BLaER1 (cell line): ENCODE data around the gene RAPGEF3.
A peak's percentile ranks its signal among the peaks of the same experiment; 100 is the strongest.

Source experiments
- H3K27ac ChIP-seq: shearing (Covaris generic); formaldehyde crosslinking; 2 replicates; pipeline ENCODE4 v1.8.1; 2022
- H3K27me3 ChIP-seq: shearing (Covaris generic); formaldehyde crosslinking; 2 replicates; pipeline ENCODE4 v1.8.1; 2022
- H3K36me3 ChIP-seq: shearing (Covaris generic); formaldehyde crosslinking; 2 replicates; pipeline ENCODE4 v1.8.1; 2022
- H3K4me1 ChIP-seq: shearing (Covaris generic); formaldehyde crosslinking; 2 replicates; pipeline ENCODE4 v1.8.1; 2022
- H3K4me2 ChIP-seq: shearing (Covaris generic); formaldehyde crosslinking; 2 replicates; pipeline ENCODE4 v1.8.1; 2022
- H3K4me3 ChIP-seq: shearing (Covaris generic); formaldehyde crosslinking; 2 replicates; pipeline ENCODE4 v1.8.1; 2022
- H3K9ac ChIP-seq: shearing (Covaris generic); formaldehyde crosslinking; 2 replicates; pipeline ENCODE4 v1.8.1; 2022
- H3K9me3 ChIP-seq: shearing (Covaris generic); formaldehyde crosslinking; 2 replicates; pipeline ENCODE4 v1.8.1; 2022
- H4K20me1 ChIP-seq: shearing (Covaris generic); formaldehyde crosslinking; 2 replicates; pipeline ENCODE4 v1.8.1; 2022
- Cebpa-rat ChIP-seq: shearing (Covaris generic); IDR thresholded peaks from 2 replicates; pipeline ENCODE4 v1.8.1; 2022

The RAPGEF3 gene

GRCh38 chr12:47752552-47752951 is 6.1 kb downstream of the RAPGEF3 start:
- H3K9ac ChIP-seq = peak overlapping the region; percentile 35; the same call in 1 of the 2 replicates
- no peak overlapping the region for H3K4me3 ChIP-seq
- H3K27me3 ChIP-seq = no peaks in the 10 kb centered on the region
- no peaks in the 10 kb centered on the region for H3K36me3 ChIP-seq
- no peak for TF ChIP-seq Cebpa-rat
- no peaks in the 10 kb centered on the region for H3K9me3 ChIP-seq
- H3K4me1 ChIP-seq = peaks cover 97% of the 10 kb centered on the region
- H3K4me2 ChIP-seq = peak overlapping the region; percentile 97
- H3K27ac ChIP-seq = peak overlapping the region; percentile 72
- no peaks in the 10 kb centered on the region for H4K20me1 ChIP-seq

DNA sequence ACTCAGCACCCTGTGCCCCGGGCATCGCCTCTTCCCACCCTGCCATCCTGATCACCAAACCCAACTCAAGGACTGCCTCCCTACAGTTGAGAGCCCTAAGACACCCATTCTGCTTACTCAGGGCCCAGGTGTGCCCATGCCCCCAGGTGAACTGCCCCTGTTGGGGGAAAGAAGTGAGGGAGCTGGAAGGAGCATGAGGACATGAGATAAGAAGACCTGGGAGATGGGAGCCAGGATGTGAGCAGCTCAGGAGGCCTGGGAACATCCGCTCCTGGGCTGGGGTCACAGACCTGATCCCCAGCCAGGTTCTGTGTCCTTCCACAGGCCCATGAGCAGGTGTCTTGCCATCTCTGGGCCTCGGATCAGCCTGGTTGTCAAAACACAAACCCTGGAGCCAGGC is 6.6 kb downstream of the RAPGEF3 start:
- Histone ChIP-seq H3K27me3 (no peaks in the 10 kb centered on the region), H3K27ac (peak overlapping the region; percentile 72; the same call in 1 of the 2 replicates), H3K4me1 (peaks cover 97% of the 10 kb centered on the region), H3K36me3 (no peaks in the 10 kb centered on the region), H3K4me3 (no peak overlapping the region), H3K4me2 (peak overlapping the region; percentile 97), H3K9me3 (no peaks in the 10 kb centered on the region), H4K20me1 (no peaks in the 10 kb centered on the region), H3K9ac (no peak overlapping the region; the same call in 1 of the 2 replicates)
- TF ChIP-seq Cebpa-rat = no peak

- no peak overlapping the region for H3K4me3 ChIP-seq
- 0 out of 2 replicates have a peak, but pooled peaks cover under 1% of the 10 kb centered on the region for H3K36me3 ChIP-seq
- H3K4me2 ChIP-seq = peak overlapping the region; percentile 97
- no peaks in the 10 kb centered on the region for H3K27me3 ChIP-seq
- no peak for TF ChIP-seq Cebpa-rat
- H3K27ac ChIP-seq = peak overlapping the region; percentile 72
- H3K4me1 ChIP-seq = peaks cover 97% of the 10 kb centered on the region
- H4K20me1 ChIP-seq = no peaks in the 10 kb centered on the region
- 0 out of 2 replicates have a peak overlapping the region, but pooled peaks have one; percentile 8 for H3K9ac ChIP-seq
- no peaks in the 10 kb centered on the region for H3K9me3 ChIP-seq
Observed at GRCh38 chr12:47751561-47751960, 7.1 kb downstream of the RAPGEF3 start.

- no peak for TF ChIP-seq Cebpa-rat
- H3K4me2 ChIP-seq = peak overlapping the region; percentile 97
- peak overlapping the region; percentile 72 for H3K27ac ChIP-seq
- H3K9ac ChIP-seq = 0 out of 2 replicates have a peak overlapping the region, but pooled peaks have one; percentile 38
- peaks cover 97% of the 10 kb centered on the region for H3K4me1 ChIP-seq
- no peak overlapping the region for H3K4me3 ChIP-seq
- no peaks in the 10 kb centered on the region for H4K20me1 ChIP-seq
- H3K36me3 ChIP-seq = 0 out of 2 replicates have a peak, but pooled peaks cover 3% of the 10 kb centered on the region
- H3K9me3 ChIP-seq = no peaks in the 10 kb centered on the region
- no peaks in the 10 kb centered on the region for H3K27me3 ChIP-seq
Observed at GRCh38 chr12:47750916-47751470, 7.7 kb downstream of the RAPGEF3 start.

GRCh38 chr12:47750229-47750798 is 8.4 kb downstream of the RAPGEF3 start:
- no peaks in the 10 kb centered on the region for H3K27me3 ChIP-seq
- no peaks in the 10 kb centered on the region for H4K20me1 ChIP-seq
- peak overlapping the region; percentile 72; the same call in 1 of the 2 replicates for H3K27ac ChIP-seq
- no peak for TF ChIP-seq Cebpa-rat
- H3K9me3 ChIP-seq = no peaks in the 10 kb centered on the region
- no peak overlapping the region for H3K4me3 ChIP-seq
- H3K4me1 ChIP-seq = peaks cover 95% of the 10 kb centered on the region
- 0 out of 2 replicates have a peak, but pooled peaks cover 3% of the 10 kb centered on the region for H3K36me3 ChIP-seq
- 0 out of 2 replicates have a peak overlapping the region, but pooled peaks have one; percentile 38 for H3K9ac ChIP-seq
- peak overlapping the region; percentile 97 for H3K4me2 ChIP-seq

GRCh38 chr12:47748899-47749298 is 9.8 kb downstream of the RAPGEF3 start:
- Histone ChIP-seq H3K27me3 (no peaks in the 10 kb centered on the region), H3K9ac (no peak overlapping the region), H3K9me3 (no peaks in the 10 kb centered on the region), H3K27ac (no peak overlapping the region), H3K4me3 (no peak overlapping the region), H3K4me2 (peak overlapping the region; percentile 97), H3K4me1 (peaks cover 94% of the 10 kb centered on the region), H4K20me1 (no peaks in the 10 kb centered on the region), H3K36me3 (0 out of 2 replicates have a peak, but pooled peaks cover 3% of the 10 kb centered on the region)
- no peak for TF ChIP-seq Cebpa-rat

- Histone ChIP-seq H3K4me2 (no peak overlapping the region), H3K27me3 (no peaks in the 10 kb centered on the region), H3K4me3 (no peak overlapping the region), H3K36me3 (0 out of 2 replicates have a peak, but pooled peaks cover 3% of the 10 kb centered on the region), H3K9ac (no peak overlapping the region), H4K20me1 (no peaks in the 10 kb centered on the region), H3K9me3 (no peaks in the 10 kb centered on the region), H3K4me1 (peaks cover 94% of the 10 kb centered on the region), H3K27ac (no peak overlapping the region)
- no peak for TF ChIP-seq Cebpa-rat
Observed at GRCh38 chr12:47748507-47748828, 10.2 kb downstream of the RAPGEF3 start.

GRCh38 chr12:47747596-47748506 is 10.8 kb downstream of the RAPGEF3 start:
- Histone ChIP-seq H3K4me3 (no peak overlapping the region), H3K36me3 (0 out of 2 replicates have a peak, but pooled peaks cover 3% of the 10 kb centered on the region), H3K4me2 (peak overlapping the region; percentile 51), H3K27me3 (no peaks in the 10 kb centered on the region), H3K9ac (no peak overlapping the region), H3K9me3 (no peaks in the 10 kb centered on the region), H3K27ac (no peak overlapping the region), H4K20me1 (no peaks in the 10 kb centered on the region), H3K4me1 (peaks cover 94% of the 10 kb centered on the region)
- TF ChIP-seq Cebpa-rat = no peak

DNA sequence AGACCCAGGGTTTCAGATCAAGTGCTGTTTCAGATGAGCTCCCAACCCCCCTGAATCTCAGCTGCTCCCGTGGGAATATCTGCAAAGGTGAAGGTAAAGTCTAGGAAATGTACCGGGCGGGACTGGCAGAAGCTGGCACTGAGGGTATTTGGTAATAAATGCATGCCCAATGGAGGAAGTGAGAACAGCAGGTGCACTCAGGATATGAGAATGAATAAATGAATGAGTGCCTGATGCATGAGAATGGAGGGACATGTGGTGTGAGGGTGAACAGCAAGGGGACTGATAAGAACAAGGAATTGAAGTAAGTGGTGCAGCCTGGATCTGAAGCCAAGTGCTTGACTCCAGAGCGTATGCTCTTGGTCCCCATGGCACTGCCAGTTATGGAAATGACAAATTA is 11.6 kb downstream of the RAPGEF3 start:
- H3K4me3 ChIP-seq = no peak overlapping the region
- H3K27ac ChIP-seq = no peak overlapping the region
- H3K9me3 ChIP-seq = no peaks in the 10 kb centered on the region
- H3K27me3 ChIP-seq = no peaks in the 10 kb centered on the region
- no peak overlapping the region for H3K9ac ChIP-seq
- TF ChIP-seq Cebpa-rat = no peak
- no peaks in the 10 kb centered on the region for H4K20me1 ChIP-seq
- H3K4me1 ChIP-seq = peaks cover 94% of the 10 kb centered on the region
- peak overlapping the region; percentile 51 for H3K4me2 ChIP-seq
- H3K36me3 ChIP-seq = 0 out of 2 replicates have a peak, but pooled peaks cover 3% of the 10 kb centered on the region
